K562 (cell line): ENCODE results near the gene DPH7. TPM values are rescaled to one million over a fixed set of nuclear protein-coding genes. Genes with fewer than 3 reads are reported as not detected.
A peak's percentile ranks its signal among the peaks of the same experiment; 100 is the strongest.

Source experiments
- ATAC-seq: fragments of 200-7000 bp; cut with Tn5 transposase; 3 replicates; pipeline ENCODE4 v1.9.1; 2020; ENCODE audit warnings: moderate library complexity
- BruUV-seq: library from RNA; stranded (reverse); fragments of 400-500 nt; replicated peaks from 2 replicates; lab custom pipeline; 2021; lab: Mats Ljungman, UMichigan
- CTCF ChIA-PET: fragments of 300-600 bp; formaldehyde crosslinking; extraction: SDS; loops from one replicate; lab custom pipeline; 2021; ENCODE audit warnings: low intra/inter-chr PET ratio; lab: Yijun Ruan, JAX
- POLR2A ChIA-PET: fragments of 300-600, 350-650 bp; sonication (Branson Sonifier 250); formaldehyde crosslinking; extraction: SDS; loops from one replicate; lab custom pipeline; 2021; ENCODE audit warnings: antibody characterized with exemption, inconsistent platforms; lab: Yijun Ruan, JAX
- DNase-seq, 4 experiments: peaks; one replicate each; pipeline versions ENCODE4 v3.0.0 to v3.0.0-alpha.2; 2011 to 2018; ENCODE audit warnings: low spot score in 3 of 4, mixed read lengths in 3 of 4; ENCODE audit errors: extremely low read depth in 1 of 4
- FAIRE-seq: peaks from 2 replicates; lab custom pipeline; 2011; peaks lifted over from hg19 to GRCh38; lab: Jason Lieb, UNC
- H2AFZ ChIP-seq: 2 replicates; pipeline ENCODE4 v1.6.0; 2011; ENCODE audit warnings: low read depth, low read length, control low read depth, inconsistent platforms
- H3K27ac ChIP-seq: fragments of 200-600 bp; 3 replicates; pipeline ENCODE4 v1.8.0; 2011; ENCODE audit warnings: low read depth, mild to moderate bottlenecking, control low read depth, inconsistent platforms, low read length, moderate library complexity, mixed read lengths; ENCODE audit errors: extremely low read depth
- H3K27me3 ChIP-seq, 2 experiments: fragments of 300-600 bp in 1 of 2; 2 replicates in 1 of 2; 3 replicates in 1 of 2; pipeline versions ENCODE4 v1.6.0 to v1.8.0; 2011; ENCODE audit warnings: inconsistent platforms in 2 of 2, low read length in 2 of 2, mild to moderate bottlenecking in 1 of 2, mixed read lengths in 1 of 2, moderate library complexity in 1 of 2; ENCODE audit not compliant: control insufficient read depth in 2 of 2, insufficient read depth in 2 of 2
- H3K36me3 ChIP-seq: fragments of 300-600 bp; 3 replicates; pipeline ENCODE4 v1.8.0; 2011; ENCODE audit warnings: mild to moderate bottlenecking, low read length, inconsistent platforms; ENCODE audit not compliant: control insufficient read depth, insufficient read depth
- H3K4me1 ChIP-seq, 2 experiments: fragments of 200-600 bp in 1 of 2; replicated peaks in 1 of 2; 2 replicates in 1 of 2; 3 replicates in 1 of 2; pipeline versions ENCODE4 v1.5.1 to v1.8.0; 2011; ENCODE audit warnings: inconsistent platforms in 2 of 2, low read length in 2 of 2, mild to moderate bottlenecking in 1 of 2, mixed read lengths in 1 of 2, moderate library complexity in 1 of 2; ENCODE audit not compliant: control insufficient read depth in 2 of 2, insufficient read depth in 2 of 2
- H3K4me2 ChIP-seq: 2 replicates; pipeline ENCODE4 v1.6.1; 2011; ENCODE audit warnings: low read length, control low read depth, inconsistent platforms, mixed read lengths; ENCODE audit not compliant: insufficient read depth
- H3K4me3 ChIP-seq: fragments of 200-600 bp; sonication (generic), shearing (Covaris generic); 2 replicates; pipeline ENCODE4 v1.5.1; 2016; ENCODE audit warnings: control low read depth, inconsistent platforms
- H3K79me2 ChIP-seq: fragments of 200-600 bp; 3 replicates; pipeline ENCODE4 v1.8.0; 2011; ENCODE audit warnings: low read length, inconsistent platforms; ENCODE audit not compliant: control insufficient read depth, insufficient read depth
- H3K9ac ChIP-seq, 2 experiments: 2 replicates each; pipeline versions ENCODE4 v1.6.0 to v1.6.1; 2011; ENCODE audit warnings: low read depth in 2 of 2, low read length in 2 of 2, control low read depth in 1 of 2, inconsistent platforms in 1 of 2, mild to moderate bottlenecking in 1 of 2, mixed read lengths in 1 of 2; ENCODE audit not compliant: insufficient read depth in 1 of 2
- H3K9me1 ChIP-seq: one replicate; pipeline ENCODE4 v1.6.0; 2011; ENCODE audit warnings: inconsistent platforms, mild to moderate bottlenecking, low read length, moderate library complexity; ENCODE audit not compliant: control insufficient read depth, insufficient read depth
- H3K9me3 ChIP-seq: replicated peaks from 2 replicates; pipeline ENCODE4 v1.5.1; 2011; ENCODE audit warnings: low read depth, low read length, inconsistent platforms; ENCODE audit not compliant: control insufficient read depth, insufficient read depth
- H4K20me1 ChIP-seq: replicated peaks from 2 replicates; pipeline ENCODE4 v1.6.1; 2011; ENCODE audit warnings: low read length, inconsistent platforms, mixed read lengths; ENCODE audit not compliant: control insufficient read depth, insufficient read depth
- BHLHE40 ChIP-seq: IDR thresholded peaks from 2 replicates; pipeline ENCODE4 v1.6.1; 2011; ENCODE audit warnings: low read length, improper control_type of control experiment
- FOXK2 ChIP-seq, 2 experiments: fragments of 450-650 bp; IDR thresholded peaks in 1 of 2; conservative IDR thresholded peaks in 1 of 2; 2 replicates each; pipeline ENCODE4 v1.6.1; 2016; ENCODE audit warnings: low read depth in 2 of 2, mild to moderate bottlenecking in 1 of 2
- MBD2 ChIP-seq: sonication (generic); IDR thresholded peaks from 2 replicates; pipeline ENCODE4 v1.6.1; 2016; ENCODE audit warnings: low read depth, borderline replicate concordance
- NFXL1 ChIP-seq: fragments of 450-650 bp; formaldehyde crosslinking; IDR thresholded peaks from 2 replicates; pipeline ENCODE4 v1.4.0; 2021; ENCODE audit warnings: mild to moderate bottlenecking
- NR2F6 ChIP-seq: fragments of 450-650 bp; formaldehyde crosslinking; IDR thresholded peaks from 2 replicates; pipeline ENCODE4 v1.4.0; 2020; ENCODE audit warnings: mild to moderate bottlenecking
- PTBP1 ChIP-seq: fragments of 200-400 bp; formaldehyde crosslinking; IDR thresholded peaks from 2 replicates; pipeline ENCODE4 v1.6.1; 2017; ENCODE audit warnings: low read depth, low read length
- RNF2 ChIP-seq: sonication (generic); IDR thresholded peaks from 2 replicates; pipeline ENCODE4 v1.6.1; 2016
- SMAD1 ChIP-seq: fragments of 150-350 bp; IDR thresholded peaks from 2 replicates; pipeline ENCODE4 v1.6.1; 2014; ENCODE audit warnings: low read length, low read depth; ENCODE audit not compliant: partially characterized antibody
- TCF7L2 ChIP-seq: fragments of 150-350 bp; IDR thresholded peaks from 2 replicates; pipeline ENCODE4 v1.6.1; 2016; ENCODE audit warnings: low read depth, mild to moderate bottlenecking, low read length, moderate library complexity
- TSC22D4 ChIP-seq: fragments of 450-650 bp; IDR thresholded peaks from 2 replicates; pipeline ENCODE4 v1.6.1; 2016; ENCODE audit warnings: missing genetic modification characterization, missing biosample characterization, control low read depth
- WHSC1 ChIP-seq: IDR thresholded peaks from one replicate; pipeline ENCODE4 v1.6.1; 2012; ENCODE audit warnings: low read length, control low read depth, inconsistent platforms
- ZFP91 ChIP-seq: sonication (generic); formaldehyde crosslinking; IDR thresholded peaks from 2 replicates; pipeline ENCODE4 v1.8.0; 2022; ENCODE audit warnings: mild to moderate bottlenecking, missing genetic modification reagents
- ZHX1 ChIP-seq: fragments of 150-350 bp; conservative IDR thresholded peaks from 2 replicates; pipeline ENCODE4 v1.6.1; 2014; ENCODE audit warnings: low read length
- ZNF121 ChIP-seq: sonication (generic); formaldehyde crosslinking; conservative IDR thresholded peaks from 2 replicates; pipeline ENCODE4 v1.8.0; 2022; ENCODE audit warnings: missing genetic modification reagents
- ZNF184 ChIP-seq: sonication (generic); formaldehyde crosslinking; IDR thresholded peaks from 2 replicates; pipeline ENCODE4 v1.5.0; 2020; ENCODE audit warnings: missing genetic modification reagents
- ZNF232 ChIP-seq: sonication (generic); formaldehyde crosslinking; IDR thresholded peaks from 2 replicates; pipeline ENCODE4 v1.8.0; 2022; ENCODE audit warnings: mild to moderate bottlenecking, missing genetic modification reagents
- WGBS: fragments of 100-300 bp; shearing (Covaris generic); methylation state at CpG from one replicate; pipeline ENCODE4 v1.1.6; 2016; ENCODE audit warnings: low coverage, mixed read lengths; ENCODE audit not compliant: insufficient coverage; ENCODE audit errors: missing lambda C conversion rate; 5-methylcytosine and 5-hydroxymethylcytosine counted together
- in situ Hi-C: fragments of 300-500 bp; cut with MboI; formaldehyde crosslinking; loops from 4 replicates; pipeline ENCODE4 v1.15.0; 2018; ENCODE audit warnings: inconsistent platforms, mixed read lengths
- intact Hi-C: fragments of 100-400 bp; cut with micrococcal nuclease; formaldehyde crosslinking; loops from 2 replicates; pipeline ENCODE4 v1.14.2; 2022
- polyA plus RNA-seq, 8 experiments: library from polyadenylated mRNA; depleted of rRNA in 4 of 8; stranded (reverse) in 5 of 8; unstranded in 3 of 8; fragments of >200 nt; fragmentation: Nextera tagmentation in 2 of 8; fragmentation: Illumina TruSeq in 1 of 8; extraction: Ambion mirVana in 2 of 8; extraction: Trizol in 1 of 8; gene quantifications; 2 replicates each; pipeline versions ENCODE4 v1.2.1 to v1.2.3, GENCODE V29; 2011 to 2014; ENCODE audit warnings: inconsistent platforms in 1 of 8, missing spikeins in 1 of 8
- total RNA-seq, 7 experiments: library from RNA; depleted of rRNA in 6 of 7; stranded (reverse); fragments of >200 nt in 6 of 7; fragmentation: Illumina TruSeq in 2 of 7; extraction: Trizol in 2 of 7; gene quantifications; 2 replicates each; pipeline versions ENCODE4 v1.2.1 to v1.2.3, GENCODE V29; 2011 to 2021; ENCODE audit warnings: low replicate concordance in 1 of 7

DPH7 gene
- total and polyA plus RNA-seq, 9 of the 15 experiments (the other 6 are each of a cell fraction or from before 2014, with no cell fraction given), result 13.9 to 68.6 (median 41.3) TPM

GRCh38 chr9:137583347-137583746 is 4.6 kb upstream of the DPH7 start:
- Histone ChIP-seq H3K79me2 (peaks cover 15% of the 10 kb centered on the region), H3K27me3 (no peaks in the 10 kb centered on the region), H2AFZ (no peak overlapping the region), H3K9ac (peak overlapping the region in 1 of 2 experiments; percentile 83; a peak in 2 of 4 replicates), H3K9me1 (peaks cover 8% of the 10 kb centered on the region), H3K4me2 (no peak overlapping the region), H3K4me1 (peaks cover 6 to 65% of the 10 kb centered on the region in 2 experiments; a peak in 4 of 5 replicates), H3K36me3 (peaks cover 83% of the 10 kb centered on the region; the same call in 2 of the 3 replicates), H3K27ac (no peak overlapping the region), H3K9me3 (no peaks in the 10 kb centered on the region), H4K20me1 (peaks cover 9% of the 10 kb centered on the region; the same call in 1 of the 2 replicates), H3K4me3 (no peak overlapping the region)
- ChIA-PET POLR2A (interaction anchor here (0.5 to 0.6 kb wide), 2 partner anchors 703 to 805 kb away, joined by 3 to 4 read pairs; no protein-coding TSS in a partner anchor), CTCF (interaction anchor here (0.8 to 1.2 kb wide), 2 partner anchors 29 to 189 kb away, joined by 3 read pairs; no protein-coding TSS in a partner anchor)
- FAIRE-seq (no peak), ATAC-seq (no peak), DNase-seq (no peak)
- in situ Hi-C loops (no loop called here), intact Hi-C loops (loop anchor here (10.0 kb wide), 1 partner anchor 91 kb away; no protein-coding TSS in a partner anchor)
- 84% methylated on average over 11 of the region's 14 CpGs for WGBS
- TF ChIP-seq ZHX1 (no peak), NFXL1 (CRISPR knock-in tag) (no peak), NR2F6 (CRISPR knock-in tag) (no peak), WHSC1 (no peak), RNF2 (no peak), BHLHE40 (no peak), ZNF121 (CRISPR knock-in tag) (no peak), TSC22D4 (tag) (no peak), ZNF232 (CRISPR knock-in tag) (no peak), SMAD1 (no peak), ZFP91 (no peak), TCF7L2 (no peak), FOXK2 (conservative IDR thresholded peaks at IDR 0.05 in 1 of 2, IDR thresholded peaks at IDR 0.05 in 1 of 2; ENCODE audit: low read depth in 2 of 2) (no peak), PTBP1 (no peak), MBD2 (no peak), ZNF184 (CRISPR knock-in tag) (no peak)
- BruUV-seq, result no TSS peak
